Measurements from ENCODE around the gene GORAB.

Gene GORAB

GRCh38 chr1:170558731-170559130 lies 26.8 kb downstream of the GORAB start:
- DNase-seq (no peak), ATAC-seq (replicated peaks) (no peak)
- peaks cover 0 to 2% of the 10 kb centered on the region in 2 donors for H3K27me3 Mint-ChIP-seq
- H3K4me3 Mint-ChIP-seq: no peak overlapping the region
- H3K27ac Mint-ChIP-seq: no peak overlapping the region
- H3K4me1 Mint-ChIP-seq: no peaks in the 10 kb centered on the region
- peaks cover 11 to 14% of the 10 kb centered on the region in 2 donors for H3K9me3 Mint-ChIP-seq
- peaks cover 10 to 26% of the 10 kb centered on the region in 2 donors for H3K36me3 Mint-ChIP-seq

DNA sequence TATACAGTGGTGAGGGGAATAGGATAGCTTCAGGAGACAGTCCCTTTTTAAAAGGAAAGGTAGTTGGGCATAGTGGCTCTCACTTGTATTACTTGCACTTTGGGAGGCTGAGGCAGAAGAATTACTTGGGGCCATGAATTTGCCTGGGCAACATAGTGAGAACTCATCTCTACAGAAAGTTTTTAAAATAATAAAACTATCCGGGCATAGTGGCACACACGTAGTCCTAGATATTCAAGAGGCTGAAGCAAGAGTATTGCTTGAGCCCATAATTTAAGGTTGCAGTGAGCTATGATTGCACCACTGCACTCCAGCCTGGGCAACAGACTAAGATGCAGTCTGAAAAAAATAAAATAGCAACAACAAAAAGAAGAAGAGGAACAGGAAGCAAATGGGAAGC lies 27.2 kb downstream of the GORAB start:
- Mint-ChIP-seq H3K9me3 (peaks cover 11 to 14% of the 10 kb centered on the region in 2 donors), H3K36me3 (peaks cover 8 to 22% of the 10 kb centered on the region in 2 donors), H3K4me3 (no peak overlapping the region), H3K4me1 (no peaks in the 10 kb centered on the region), H3K27ac (no peak overlapping the region), H3K27me3 (peaks cover 0 to 5% of the 10 kb centered on the region in 2 donors)
- DNase-seq (no peak), ATAC-seq (replicated peaks) (no peak)

DNA sequence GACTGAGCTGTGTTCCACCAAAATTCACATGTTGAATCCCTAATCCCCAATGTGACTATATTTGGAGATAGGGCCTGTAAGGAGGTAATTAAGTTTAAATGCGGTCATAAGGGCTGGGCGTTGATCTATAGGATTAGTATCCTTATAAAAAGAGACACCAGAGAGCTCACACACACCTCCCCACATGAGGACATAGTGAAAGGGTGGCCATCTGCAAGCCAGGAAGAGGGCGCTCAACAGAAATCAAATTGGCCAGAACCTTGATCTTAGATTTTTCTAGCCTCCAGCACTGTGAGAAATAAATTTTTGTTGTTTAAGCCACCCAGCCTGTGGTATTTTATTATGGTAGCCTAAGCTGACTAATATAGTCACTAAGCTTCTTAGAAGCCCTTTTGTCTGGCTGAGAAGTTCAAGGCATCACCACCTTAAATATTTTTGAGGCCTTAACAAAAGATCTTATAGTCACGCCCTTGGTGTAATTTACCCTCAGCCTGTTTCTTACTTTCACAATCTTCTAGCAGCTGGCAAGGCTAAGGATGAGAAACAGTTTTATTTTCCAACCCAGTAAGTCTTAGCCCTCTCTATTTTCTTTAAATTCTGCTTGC lies 28.8 kb downstream of the GORAB start:
- no peaks in the 10 kb centered on the region for H3K4me1 Mint-ChIP-seq
- ATAC-seq (replicated peaks) (no peak), DNase-seq (no peak)
- no peak overlapping the region for H3K27ac Mint-ChIP-seq
- peaks cover 0 to 5% of the 10 kb centered on the region in 2 donors for H3K27me3 Mint-ChIP-seq
- peaks cover 5 to 17% of the 10 kb centered on the region in 2 donors for H3K36me3 Mint-ChIP-seq
- H3K4me3 Mint-ChIP-seq: no peak overlapping the region
- peaks cover 11 to 14% of the 10 kb centered on the region in 2 donors for H3K9me3 Mint-ChIP-seq

GRCh38 chr1:170562646-170563338 lies 30.8 kb downstream of the GORAB start:
- peaks cover 5 to 15% of the 10 kb centered on the region in 2 donors for H3K36me3 Mint-ChIP-seq
- peaks cover 0 to 5% of the 10 kb centered on the region in 2 donors for H3K27me3 Mint-ChIP-seq
- H3K9me3 Mint-ChIP-seq: peaks cover 11 to 14% of the 10 kb centered on the region in 2 donors
- H3K27ac Mint-ChIP-seq: no peak overlapping the region
- ATAC-seq (replicated peaks) (peak; percentile 44 to 47), DNase-seq (no peak)
- no peak overlapping the region for H3K4me3 Mint-ChIP-seq
- H3K4me1 Mint-ChIP-seq: no peaks in the 10 kb centered on the region

GRCh38 chr1:170567214-170567613 lies 35.2 kb downstream of the GORAB start:
- no peaks in the 10 kb centered on the region for H3K36me3 Mint-ChIP-seq
- H3K27ac Mint-ChIP-seq: no peak overlapping the region
- H3K27me3 Mint-ChIP-seq: peaks cover 8% of the 10 kb centered on the region in 2 donors
- ATAC-seq (replicated peaks) (no peak), DNase-seq (no peak)
- no peaks in the 10 kb centered on the region for H3K4me1 Mint-ChIP-seq
- no peak overlapping the region for H3K4me3 Mint-ChIP-seq
- H3K9me3 Mint-ChIP-seq: peaks cover 7 to 10% of the 10 kb centered on the region in 2 donors

- Mint-ChIP-seq H3K4me1 (no peaks in the 10 kb centered on the region), H3K9me3 (peaks cover 7 to 12% of the 10 kb centered on the region in 2 donors), H3K4me3 (no peak overlapping the region), H3K27ac (no peak overlapping the region), H3K27me3 (peaks cover 8 to 10% of the 10 kb centered on the region in 2 donors), H3K36me3 (no peaks in the 10 kb centered on the region)
- DNase-seq (no peak), ATAC-seq (replicated peaks) (no peak)
Measured at GRCh38 chr1:170568197-170568596, 36.2 kb downstream of the GORAB start.

- Mint-ChIP-seq H3K4me1 (no peaks in the 10 kb centered on the region), H3K27ac (no peak overlapping the region), H3K36me3 (no peaks in the 10 kb centered on the region), H3K4me3 (no peak overlapping the region), H3K9me3 (peaks cover 2 to 4% of the 10 kb centered on the region in 2 donors), H3K27me3 (peaks cover 12 to 15% of the 10 kb centered on the region in 2 donors)
- ATAC-seq (replicated peaks) (no peak), DNase-seq (no peak)
Measured at GRCh38 chr1:170576980-170577379, 45.0 kb downstream of the GORAB start.

DNA sequence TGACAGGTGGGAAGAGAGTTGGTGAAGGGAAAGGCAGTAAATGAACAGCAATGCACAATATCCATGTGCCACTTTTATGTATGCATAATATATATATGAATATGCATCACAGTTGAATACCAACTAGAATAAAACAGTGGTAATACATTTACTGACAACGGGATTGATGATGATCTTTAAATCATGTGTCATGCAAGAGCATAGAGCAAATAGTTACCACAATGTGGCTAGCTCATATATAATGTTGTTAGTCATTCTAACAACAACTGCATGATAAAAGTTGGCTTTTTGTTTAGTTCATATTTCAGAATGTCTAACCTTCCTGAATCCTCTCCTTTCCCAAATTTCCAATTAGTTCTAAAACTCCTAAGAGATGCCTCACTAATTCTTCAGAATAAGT lies 46.4 kb downstream of the GORAB start:
- no peak for DNase-seq
- peaks cover 0 to 2% of the 10 kb centered on the region in 2 donors for H3K9me3 Mint-ChIP-seq

GRCh38 chr1:170580636-170581440 lies 48.9 kb downstream of the GORAB start:
- Mint-ChIP-seq H3K27me3 (peaks cover 10 to 12% of the 10 kb centered on the region in 2 donors), H3K4me1 (no peaks in the 10 kb centered on the region), H3K36me3 (no peaks in the 10 kb centered on the region), H3K4me3 (no peak overlapping the region), H3K9me3 (peaks cover 0 to 2% of the 10 kb centered on the region in 2 donors), H3K27ac (no peak overlapping the region)
- DNase-seq (no peak), ATAC-seq (replicated peaks) (no peak)

More for the DNA sequence above, 46.4 kb downstream of the GORAB start:
- ATAC-seq (replicated peaks): no peak
- Mint-ChIP-seq H3K36me3 (no peaks in the 10 kb centered on the region), H3K4me3 (no peak overlapping the region), H3K27ac (no peak overlapping the region), H3K4me1 (no peaks in the 10 kb centered on the region), H3K27me3 (peaks cover 10 to 12% of the 10 kb centered on the region in 2 donors)

DNA sequence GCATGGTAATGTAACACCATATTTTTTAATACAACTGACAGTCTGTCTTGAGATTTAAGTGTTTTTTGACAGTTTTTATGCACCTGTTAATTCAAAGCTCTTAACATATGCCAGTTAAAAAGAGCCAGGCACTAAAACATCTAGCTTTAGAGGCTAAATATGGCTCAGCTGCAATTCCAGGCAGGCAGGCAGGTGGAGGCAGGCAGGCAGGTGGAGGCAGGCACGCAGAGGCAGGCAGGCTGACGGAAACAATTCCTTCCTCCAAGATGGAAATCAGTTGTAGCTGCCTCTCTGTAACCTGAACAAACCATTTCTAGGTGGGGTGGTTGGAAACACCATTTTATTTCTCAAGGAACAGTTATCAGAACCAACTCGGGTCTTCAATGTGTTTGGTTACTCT lies 51.2 kb downstream of the GORAB start:
- peaks cover 0 to 6% of the 10 kb centered on the region in 2 donors for H3K4me1 Mint-ChIP-seq
- no peak overlapping the region for H3K27ac Mint-ChIP-seq
- no peak for DNase-seq
- peaks cover 12 to 17% of the 10 kb centered on the region in 2 donors for H3K27me3 Mint-ChIP-seq
- no peaks in the 10 kb centered on the region for H3K36me3 Mint-ChIP-seq
- H3K4me3 Mint-ChIP-seq: no peak overlapping the region
- peaks cover 0 to 2% of the 10 kb centered on the region in 2 donors for H3K9me3 Mint-ChIP-seq
- no peak for ATAC-seq (replicated peaks)

DNA sequence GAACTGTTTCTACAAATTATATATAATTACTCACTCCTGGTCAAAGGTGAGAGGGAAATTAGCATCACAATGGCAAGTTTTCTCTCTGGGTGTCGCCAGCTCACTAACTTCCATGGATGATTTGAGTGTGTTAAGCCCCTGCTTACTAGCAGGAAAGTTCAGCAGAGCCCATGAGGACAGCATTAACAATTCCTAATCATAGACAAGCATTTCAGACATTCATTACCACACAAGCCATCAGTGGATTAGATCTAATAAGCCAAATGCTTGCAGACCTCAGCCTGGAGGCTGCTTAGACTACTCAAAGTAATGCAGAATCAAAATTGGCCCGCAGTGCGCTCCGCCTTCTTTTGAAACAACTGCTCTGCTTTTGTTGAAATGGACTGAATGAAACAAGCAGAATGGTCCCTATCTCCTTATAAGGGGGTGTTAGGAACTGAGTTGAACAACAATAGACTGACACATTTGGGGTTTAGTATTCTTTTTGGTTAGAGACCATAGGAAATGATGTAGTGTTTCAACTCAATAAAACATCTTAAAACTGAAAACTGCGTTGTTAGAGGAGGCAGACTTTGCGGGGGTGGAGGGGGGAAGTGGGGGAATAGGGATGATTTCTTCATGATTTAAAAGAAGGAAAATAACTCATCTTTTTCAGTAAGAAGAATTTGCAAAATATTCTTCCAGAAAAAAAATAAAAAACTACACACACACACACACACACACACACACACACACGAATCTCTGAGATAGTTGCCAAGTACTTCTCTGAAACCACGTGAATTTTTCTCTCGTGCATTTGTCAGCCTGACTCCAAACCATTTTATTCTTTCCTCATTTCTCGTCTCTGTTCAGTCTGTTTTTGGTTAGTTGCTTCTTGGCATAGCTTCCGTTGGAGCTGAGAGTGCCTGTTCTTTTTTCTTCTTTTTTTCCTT lies 54.6 kb downstream of the GORAB start:
- no peak for DNase-seq
- no peak overlapping the region for H3K27ac Mint-ChIP-seq
- no peak overlapping the region for H3K4me3 Mint-ChIP-seq
- H3K4me1 Mint-ChIP-seq: peaks cover 0 to 6% of the 10 kb centered on the region in 2 donors
- no peaks in the 10 kb centered on the region for H3K9me3 Mint-ChIP-seq
- H3K36me3 Mint-ChIP-seq: no peaks in the 10 kb centered on the region
- no peak for ATAC-seq (replicated peaks)
- peaks cover 12 to 20% of the 10 kb centered on the region in 2 donors for H3K27me3 Mint-ChIP-seq

GRCh38 chr1:170587253-170587593 lies 55.3 kb downstream of the GORAB start:
- Mint-ChIP-seq H3K4me1 (peaks cover 0 to 6% of the 10 kb centered on the region in 2 donors), H3K9me3 (no peaks in the 10 kb centered on the region), H3K4me3 (no peak overlapping the region), H3K27ac (no peak overlapping the region), H3K36me3 (no peaks in the 10 kb centered on the region), H3K27me3 (peaks cover 12 to 22% of the 10 kb centered on the region in 2 donors)
- DNase-seq: no peak
- ATAC-seq (replicated peaks): no peak

- H3K4me1 Mint-ChIP-seq: peaks cover 0 to 6% of the 10 kb centered on the region in 2 donors
- ATAC-seq (replicated peaks) (no peak), DNase-seq (no peak)
- peaks cover 0 to 2% of the 10 kb centered on the region in 2 donors for H3K9me3 Mint-ChIP-seq
- H3K4me3 Mint-ChIP-seq: no peak overlapping the region
- no peak overlapping the region for H3K27ac Mint-ChIP-seq
- no peaks in the 10 kb centered on the region for H3K36me3 Mint-ChIP-seq
- peaks cover 12 to 22% of the 10 kb centered on the region in 2 donors for H3K27me3 Mint-ChIP-seq
Measured at GRCh38 chr1:170590921-170591705, 59.1 kb downstream of the GORAB start.
